ENCODE measurements around the gene GINM1. TPM values are rescaled to one million over a fixed set of nuclear protein-coding genes. Genes with fewer than 3 reads are reported as not detected.

The GINM1 gene, protein sequence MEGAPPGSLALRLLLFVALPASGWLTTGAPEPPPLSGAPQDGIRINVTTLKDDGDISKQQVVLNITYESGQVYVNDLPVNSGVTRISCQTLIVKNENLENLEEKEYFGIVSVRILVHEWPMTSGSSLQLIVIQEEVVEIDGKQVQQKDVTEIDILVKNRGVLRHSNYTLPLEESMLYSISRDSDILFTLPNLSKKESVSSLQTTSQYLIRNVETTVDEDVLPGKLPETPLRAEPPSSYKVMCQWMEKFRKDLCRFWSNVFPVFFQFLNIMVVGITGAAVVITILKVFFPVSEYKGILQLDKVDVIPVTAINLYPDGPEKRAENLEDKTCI
- 47.0 and 49.6 TPM in 2 replicates for total RNA-seq (2014; rRNA removed; shearing (Covaris generic))

DNA sequence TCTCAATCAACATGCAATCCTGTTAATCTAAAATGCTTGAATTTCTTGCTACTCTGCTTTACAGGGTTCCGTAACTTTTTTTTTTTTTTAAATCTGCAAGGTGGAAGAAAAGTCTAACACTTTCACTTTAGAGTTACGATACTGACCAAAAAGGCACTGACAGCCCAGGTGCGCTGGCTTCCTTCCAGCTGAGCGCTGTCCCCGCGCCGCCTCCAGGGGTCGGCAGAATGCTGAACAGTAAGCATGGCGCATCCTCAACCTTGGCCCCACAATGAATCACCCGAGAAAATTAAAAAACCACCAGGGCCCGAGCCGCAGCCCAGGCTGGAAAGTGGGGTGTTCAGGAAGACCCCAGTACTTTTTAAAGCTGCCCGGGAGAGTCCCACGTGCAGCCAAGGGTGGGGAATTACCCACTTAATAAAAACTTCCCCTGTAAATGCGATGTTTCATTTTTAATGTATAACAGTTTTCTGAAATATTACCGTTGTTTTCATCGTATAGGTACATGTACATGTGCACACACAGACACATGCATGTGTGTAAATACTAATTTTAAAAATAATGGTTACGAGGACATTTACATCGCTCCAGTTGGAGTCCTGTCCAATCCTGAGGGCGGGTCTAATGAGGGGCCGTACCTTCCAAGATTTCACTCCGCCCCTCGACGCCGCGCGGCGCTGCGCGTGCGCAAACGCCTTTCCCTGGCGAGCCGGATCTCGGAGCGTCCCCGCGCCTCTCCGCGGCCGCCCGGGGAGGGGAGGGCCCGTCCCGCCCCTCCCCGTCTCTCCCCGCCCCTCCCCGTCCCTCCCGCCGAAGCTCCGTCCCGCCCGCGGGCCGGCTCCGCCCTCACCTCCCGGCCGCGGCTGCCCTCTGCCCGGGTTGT is at the start of gene GINM1:
Gene GINM1, plus strand, starts transcription at position 849 of the 883 bp plus-strand sequence. CDS start 40 bp downstream, outside the sequence.
- DNase-seq (ENCODE audit: low read depth) = peak; percentile 90

DNA sequence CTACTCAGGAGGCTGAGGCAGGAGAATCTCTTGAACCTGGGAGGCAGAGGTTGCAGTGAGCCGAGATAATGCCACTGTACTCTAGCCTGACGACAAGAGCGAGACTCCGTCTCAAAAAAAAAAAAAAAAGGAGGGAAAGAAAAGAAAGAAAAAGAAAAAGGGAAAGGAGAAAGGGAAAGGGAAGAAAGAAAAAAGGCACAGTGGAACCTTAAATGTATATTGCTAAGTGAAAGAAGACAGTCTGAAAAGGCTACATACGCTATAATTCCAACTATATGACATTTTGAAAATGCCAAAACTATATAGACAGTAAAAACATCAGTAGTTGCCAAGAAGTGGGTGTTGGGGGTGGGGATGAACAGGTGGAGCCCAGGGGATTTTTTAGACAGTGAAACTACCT is 36.5 kb upstream of the GINM1 start:
- no peak for DNase-seq (ENCODE audit: low read depth)

DNA sequence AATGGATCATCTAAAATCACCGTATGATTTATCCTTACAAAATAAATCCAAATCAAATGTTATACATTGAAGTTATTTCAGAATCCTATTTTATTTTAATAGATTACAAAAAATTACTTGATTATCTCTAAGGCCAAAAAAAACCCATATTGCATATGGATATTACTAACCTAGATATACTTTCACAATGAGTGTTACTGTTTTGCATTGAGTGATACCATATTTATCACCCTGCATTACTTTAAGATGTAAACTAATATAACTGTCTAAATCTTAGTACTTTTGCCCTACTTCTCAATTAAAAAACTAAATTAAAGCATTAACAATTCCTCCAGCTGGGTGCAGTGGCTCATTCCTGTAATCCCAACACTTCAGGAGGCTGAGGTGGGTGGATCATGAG is 31.4 kb upstream of the GINM1 start:
- DNase-seq (ENCODE audit: low read depth) = no peak

DNA sequence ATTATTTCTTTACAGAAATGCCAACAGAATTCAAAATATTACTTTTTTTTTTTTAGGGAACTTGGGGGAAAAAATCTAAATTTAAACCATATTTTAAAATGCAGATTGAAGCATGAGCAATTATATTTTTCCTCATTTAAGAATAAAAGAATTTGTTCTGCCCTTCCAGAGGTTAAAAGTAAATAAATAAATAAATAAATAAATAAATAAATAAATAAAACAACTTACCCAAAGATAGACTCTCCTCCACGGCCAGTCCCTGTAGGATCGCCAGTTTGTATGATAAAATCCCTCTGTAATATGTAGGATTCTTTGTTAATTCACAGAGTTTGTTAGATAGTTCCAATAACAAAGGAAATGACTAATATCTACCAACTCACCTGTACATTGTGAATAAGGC is 25.0 kb upstream of the GINM1 start:
- DNase-seq (ENCODE audit: low read depth) = no peak

DNA sequence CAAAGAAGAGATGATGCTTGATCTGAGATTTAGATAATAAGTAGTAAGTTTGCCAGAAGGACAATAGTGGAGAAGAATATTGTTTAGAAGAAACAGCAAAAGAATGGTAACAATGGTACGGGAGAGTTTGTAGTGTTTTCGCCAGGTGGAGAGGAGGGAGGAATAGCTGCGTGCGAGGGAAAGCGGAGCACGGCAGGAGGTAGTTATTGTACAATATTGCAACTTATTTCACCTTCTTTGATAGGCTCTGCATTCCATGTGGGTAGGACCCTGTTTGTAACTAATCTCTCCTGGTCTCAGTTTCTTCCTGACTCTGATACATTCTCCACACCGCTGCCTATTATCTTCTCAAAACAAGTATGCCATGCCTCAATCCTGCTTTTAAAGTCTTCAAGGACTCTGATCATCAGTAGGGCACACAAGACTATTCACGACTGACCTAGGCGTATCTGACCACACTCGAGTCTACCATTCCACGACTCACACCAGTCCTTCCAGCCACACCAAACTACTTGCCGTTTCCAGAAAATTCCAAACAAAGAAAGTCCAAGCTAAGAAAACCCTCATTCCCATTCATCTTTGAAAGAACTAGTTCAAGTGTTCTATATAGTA is 21.4 kb upstream of the GINM1 start:
- no peak for DNase-seq (ENCODE audit: low read depth)

DNA sequence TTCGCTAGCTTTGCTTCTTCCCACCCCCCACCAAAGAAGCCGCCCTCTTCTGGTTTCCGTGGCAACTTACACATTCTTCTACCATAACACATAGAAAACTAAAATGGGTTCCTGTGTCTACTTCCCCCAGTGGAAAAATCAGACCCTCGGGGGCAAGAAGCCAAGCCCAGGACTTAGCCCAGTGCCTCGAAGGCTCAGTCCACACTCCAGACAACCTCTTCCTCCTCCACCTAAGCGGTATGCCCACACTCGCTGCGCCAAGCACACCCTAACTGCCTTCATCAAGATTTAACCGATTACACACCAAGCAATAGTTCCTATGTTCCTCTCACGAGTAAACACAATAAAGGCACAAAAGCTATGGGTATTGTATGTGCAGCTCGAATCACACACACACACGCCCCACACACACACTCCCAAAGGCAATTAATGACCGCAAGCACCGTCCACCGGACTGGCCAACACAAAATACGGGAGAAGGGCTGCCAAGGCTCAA is 20.9 kb upstream of the GINM1 start:
- peak; percentile 67 for DNase-seq (ENCODE audit: low read depth)

DNA sequence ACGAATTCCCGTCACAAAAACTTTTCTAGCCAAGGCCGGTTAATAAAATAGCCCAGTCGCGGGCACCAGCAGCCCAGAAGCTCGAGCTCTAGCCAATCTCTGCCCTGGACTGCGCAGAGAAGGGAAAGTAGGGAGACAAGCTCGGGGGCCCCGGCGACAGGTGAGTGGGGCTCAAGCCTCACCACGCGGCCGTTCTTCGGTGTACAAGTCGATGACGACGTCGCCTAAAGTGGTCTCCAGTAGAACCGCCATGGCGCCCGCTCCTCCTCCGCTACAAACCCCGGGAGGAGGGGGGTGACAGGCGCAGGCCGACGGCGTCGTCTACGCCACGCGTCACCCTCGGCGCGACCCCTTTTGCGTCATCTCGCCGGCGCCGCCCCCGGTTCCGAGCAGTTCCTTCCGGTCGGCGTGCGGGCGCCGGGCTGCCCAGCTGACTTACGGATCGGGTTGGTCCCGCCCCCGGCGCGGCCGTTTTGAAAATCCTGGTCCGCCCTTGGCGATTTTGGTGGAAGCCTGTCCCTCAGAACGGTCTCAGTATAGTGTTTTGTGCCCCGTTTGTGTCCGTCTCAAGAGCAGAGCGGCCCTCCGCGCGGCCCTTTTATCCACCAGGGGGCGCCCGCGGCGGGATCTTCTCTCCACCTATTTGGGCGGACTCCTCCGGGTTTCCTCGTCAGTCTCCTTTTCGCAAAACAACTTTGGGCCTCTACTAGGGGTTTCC is 20.3 kb upstream of the GINM1 start, which contains the start of gene PPIL4:
Gene PPIL4, minus strand, starts transcription at position 290 of the 718 bp plus-strand sequence. Its CDS starts 38 bp downstream, at position 252.
- peak; percentile 94 for DNase-seq (ENCODE audit: low read depth)

DNA sequence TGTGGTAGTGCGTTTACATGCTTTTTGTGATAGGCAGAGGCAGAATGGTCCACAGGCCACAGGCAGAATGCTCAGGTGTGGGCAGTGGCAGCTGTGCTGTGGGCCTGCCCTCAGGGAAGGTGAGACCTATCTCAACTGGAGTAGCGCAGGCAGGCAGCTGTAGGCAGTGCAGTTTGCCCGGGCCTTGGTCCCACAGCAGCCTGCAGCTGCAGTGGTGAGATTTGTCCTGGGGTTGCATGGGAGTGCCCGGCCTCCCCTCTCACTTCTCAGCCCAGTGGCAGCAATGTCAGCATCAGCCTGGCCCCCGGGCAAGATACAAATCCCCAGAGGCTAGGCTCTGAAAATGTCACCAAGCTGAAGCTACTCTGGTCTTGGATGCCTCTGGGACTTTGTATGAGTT is 14.3 kb upstream of the GINM1 start:
- no peak for DNase-seq (ENCODE audit: low read depth)

DNA sequence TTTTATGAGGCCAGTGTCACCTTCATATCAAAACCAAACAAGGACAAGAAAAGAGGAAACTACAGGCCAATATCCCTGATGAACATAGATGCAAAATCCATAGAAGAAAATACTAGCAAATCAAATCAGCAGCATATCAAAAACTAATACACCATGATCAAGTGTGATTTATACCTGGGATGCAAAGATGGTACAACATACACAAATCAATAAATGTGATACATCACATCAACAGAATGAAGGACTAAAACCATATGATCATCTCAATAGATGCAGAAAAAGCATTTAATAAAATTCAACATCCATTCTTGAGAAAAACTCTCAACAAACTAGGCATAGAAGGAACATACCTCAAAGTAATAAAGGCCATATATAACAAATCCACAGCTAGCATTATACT is 8.1 kb upstream of the GINM1 start:
- no peak for DNase-seq (ENCODE audit: low read depth)

DNA sequence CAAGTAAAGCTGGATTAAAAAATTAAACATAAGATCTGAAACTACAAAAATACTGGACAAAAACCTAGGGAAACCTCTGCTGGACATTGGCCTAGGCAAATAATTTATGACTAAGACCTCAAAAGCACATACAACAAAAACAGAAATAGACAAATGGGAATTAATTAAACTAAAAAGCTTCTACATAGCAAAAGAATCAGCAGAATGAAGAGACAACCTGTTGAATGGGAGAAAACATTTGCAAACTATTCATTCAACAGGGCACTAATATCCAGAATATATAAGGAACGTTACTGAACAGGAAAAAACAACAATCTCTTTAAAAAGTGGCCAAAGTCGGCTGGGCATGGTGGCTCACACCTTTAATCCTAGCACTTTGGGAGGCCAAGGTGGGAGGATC is 6.8 kb upstream of the GINM1 start:
- DNase-seq (ENCODE audit: low read depth) = no peak

DNA sequence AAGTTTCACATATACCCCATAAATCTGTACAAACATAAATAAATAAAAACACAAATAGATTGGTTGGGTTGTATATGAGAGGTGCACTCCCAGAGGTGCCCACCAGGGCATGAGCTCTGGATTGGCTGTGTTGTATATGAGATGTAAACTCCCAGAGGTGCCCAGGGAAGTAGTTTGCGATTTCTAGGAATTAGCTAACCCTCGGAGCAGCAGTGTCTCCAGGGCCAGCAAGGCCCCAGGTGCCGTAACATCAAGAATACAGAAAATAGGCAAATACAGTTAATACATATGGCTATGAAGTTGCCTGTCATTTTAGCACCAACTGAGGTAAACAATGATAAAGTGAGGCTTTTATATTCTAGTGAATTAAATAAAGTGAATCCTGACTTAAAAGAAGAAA is 5.4 kb upstream of the GINM1 start:
- peak; percentile 32 for DNase-seq (ENCODE audit: low read depth)

DNA sequence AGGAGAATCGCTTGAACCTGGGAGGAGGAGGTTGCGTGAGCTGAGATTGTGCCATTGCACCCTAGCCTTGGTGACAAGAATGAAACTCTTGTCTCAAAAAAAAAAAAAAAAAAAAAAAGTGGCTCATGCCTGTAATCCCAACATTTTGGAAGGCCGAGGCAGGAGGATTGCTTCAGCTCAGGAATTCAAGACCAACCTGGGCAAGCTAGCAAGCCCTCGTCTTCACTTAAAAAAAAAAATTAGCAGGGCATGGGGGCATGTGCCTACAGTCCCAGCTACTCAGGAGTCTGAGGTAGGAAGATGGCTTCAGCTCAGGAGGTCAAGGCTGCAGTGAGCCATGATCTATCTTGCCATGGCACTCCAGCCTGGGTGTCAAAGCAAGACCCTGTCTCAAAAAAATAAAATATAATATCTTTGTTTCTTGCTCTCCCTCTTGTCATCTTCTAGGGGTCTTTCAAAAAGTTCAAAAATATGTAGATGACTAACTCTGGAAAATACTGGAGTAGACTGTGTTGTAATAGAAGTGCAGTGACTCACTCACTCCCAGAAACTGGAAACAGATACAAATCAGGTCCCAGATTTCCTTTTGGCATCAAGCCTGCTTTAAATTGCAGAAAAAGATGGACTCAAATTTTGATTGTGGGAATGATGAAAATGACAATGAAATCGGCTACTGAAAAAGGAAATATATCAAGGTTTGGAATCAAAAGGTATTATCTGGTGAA is 2.8 kb upstream of the GINM1 start:
- DNase-seq (ENCODE audit: low read depth) = peak; percentile 74

DNA sequence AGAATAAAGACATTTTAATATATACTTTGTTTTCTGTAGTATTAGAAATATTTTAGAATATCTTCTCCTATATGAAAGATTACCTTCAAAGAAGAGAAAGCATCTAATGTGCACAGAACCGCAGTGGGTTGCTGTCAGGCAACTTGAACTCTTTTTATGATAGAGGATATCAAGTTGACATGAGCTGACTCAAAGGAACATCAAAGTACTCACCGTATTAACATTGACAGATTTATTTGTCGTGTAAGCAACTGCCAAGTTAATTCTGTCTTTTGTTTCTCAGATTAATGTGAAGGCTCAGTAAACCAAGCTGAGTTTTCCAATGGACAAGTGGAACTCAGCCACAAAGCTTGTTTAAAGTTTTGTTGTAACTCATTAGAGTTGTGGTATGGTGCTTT is 2.2 kb upstream of the GINM1 start:
- DNase-seq (ENCODE audit: low read depth) = no peak

DNA sequence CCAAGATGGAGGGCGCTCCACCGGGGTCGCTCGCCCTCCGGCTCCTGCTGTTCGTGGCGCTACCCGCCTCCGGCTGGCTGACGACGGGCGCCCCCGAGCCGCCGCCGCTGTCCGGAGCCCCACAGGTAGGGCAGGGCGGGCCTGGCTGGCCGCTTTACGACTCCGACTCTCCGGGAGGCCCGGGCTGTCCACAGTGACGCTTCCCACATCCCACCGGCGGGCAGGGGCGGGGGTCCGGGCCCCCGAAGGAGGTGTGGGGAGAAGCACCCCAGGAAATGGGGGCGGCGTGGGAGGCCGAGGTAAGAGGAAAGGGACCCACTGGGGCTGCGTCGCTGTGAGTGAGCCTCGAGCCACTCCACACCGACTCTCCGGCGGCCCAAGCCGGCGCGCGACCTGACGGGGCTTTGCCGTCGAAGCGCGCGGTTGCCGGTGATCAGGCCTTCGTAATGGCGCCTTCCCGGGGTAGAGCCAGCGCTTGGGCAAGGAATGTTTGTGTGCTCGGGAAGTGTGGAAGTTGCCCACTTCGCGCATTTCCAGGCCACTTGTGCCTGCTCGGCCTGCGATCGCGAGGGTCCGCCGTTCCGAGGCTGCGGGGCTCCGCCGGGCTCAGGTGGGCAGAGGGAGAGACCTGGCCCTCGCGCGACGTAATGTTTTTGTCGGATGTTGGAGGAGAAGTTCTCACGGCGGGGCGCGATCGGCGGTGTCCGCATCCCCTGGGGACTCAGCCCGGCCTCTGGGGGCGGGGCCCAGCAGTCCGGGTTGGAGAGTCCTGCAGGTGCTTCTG is 427 bp downstream of the GINM1 start:
- peak; percentile 31 for DNase-seq (ENCODE audit: low read depth)

DNA sequence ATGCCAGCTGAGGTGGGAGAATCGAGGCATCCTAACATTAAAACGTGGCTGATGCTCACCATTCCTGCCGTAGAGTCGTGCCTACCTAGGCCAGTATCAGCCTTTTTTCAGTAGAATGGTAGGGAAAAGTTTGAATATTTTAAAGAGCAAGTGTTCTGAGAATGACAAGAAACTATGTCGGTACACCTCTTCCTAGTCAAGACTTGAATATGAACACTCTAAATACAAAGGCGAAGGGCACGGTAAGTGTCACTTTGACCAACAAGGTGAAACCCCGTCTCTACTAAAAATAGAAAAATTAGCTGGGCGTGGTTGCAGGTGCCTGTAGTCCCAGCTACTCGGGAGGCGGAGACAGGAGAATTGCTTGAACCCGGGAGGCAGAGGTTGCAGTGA is 1.0 kb downstream of the GINM1 start:
- no peak for DNase-seq (ENCODE audit: low read depth)

DNA sequence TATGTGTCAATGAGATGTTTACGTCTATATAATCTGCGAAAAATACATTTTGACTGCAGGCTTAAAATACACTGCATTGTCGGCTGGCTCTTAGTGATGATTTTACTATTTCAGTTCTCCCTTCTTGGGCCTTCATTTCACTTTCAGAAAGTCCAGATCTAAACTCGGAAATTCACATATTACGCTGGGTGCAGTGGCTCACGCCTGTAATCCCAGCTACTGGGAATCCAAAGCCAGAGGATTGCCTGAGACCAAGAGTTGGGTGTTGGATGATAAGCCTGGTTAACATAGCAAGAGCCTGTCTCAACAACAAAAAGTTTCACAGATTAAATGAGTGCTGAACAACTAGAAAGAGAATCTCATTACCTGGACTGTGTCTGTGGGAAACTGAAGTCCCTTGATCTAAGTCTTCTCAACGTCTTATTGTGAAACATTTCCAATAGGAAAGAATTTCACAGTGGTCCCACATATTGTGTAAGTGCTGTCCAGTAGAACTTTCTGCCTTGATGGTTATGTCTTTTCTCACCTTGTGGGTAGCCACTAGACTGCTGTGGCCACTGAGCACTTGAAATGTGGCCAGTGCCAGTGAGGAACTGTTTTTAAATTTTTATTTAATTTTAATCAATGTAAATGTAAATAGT is 1.9 kb downstream of the GINM1 start:
- no peak for DNase-seq (ENCODE audit: low read depth)

DNA sequence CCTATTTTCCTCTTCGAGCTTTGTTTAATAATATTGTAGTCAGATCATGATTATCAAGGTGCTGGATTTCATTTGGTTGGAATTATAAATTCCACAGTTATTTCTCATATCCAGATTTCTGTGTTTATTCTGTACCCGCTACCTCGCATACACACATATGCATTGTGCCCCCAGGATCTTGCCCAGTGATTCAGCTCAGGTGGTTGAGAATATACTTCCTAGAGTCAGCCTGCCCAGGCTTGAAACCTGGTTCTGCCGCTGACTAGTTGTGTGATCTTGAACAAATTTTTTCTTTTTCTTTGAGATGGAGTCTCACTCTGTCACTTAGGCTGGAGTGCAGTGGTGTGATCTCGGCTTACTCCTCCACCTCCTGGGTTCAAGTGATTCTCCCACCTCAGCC is 14.7 kb downstream of the GINM1 start:
- no peak for DNase-seq (ENCODE audit: low read depth)

DNA sequence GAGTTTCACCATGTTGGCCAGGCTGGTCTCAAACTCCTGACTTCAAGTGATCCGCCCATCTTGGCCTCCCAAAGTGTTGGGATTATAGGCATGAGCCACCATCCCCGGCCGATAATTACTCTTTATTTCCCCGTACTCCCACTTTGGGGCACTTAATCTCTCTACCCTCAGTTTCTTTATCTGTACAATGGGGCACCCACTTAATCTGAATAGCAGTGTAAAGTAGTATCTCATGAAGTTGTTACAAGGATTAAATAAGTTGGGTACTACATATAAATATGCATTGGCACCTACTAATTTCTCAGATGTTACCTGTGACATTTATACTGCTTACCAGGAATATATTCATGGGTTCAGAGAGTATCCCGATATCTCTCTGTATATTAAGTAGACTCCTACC is 15.2 kb downstream of the GINM1 start:
- DNase-seq (ENCODE audit: low read depth) = no peak

DNA sequence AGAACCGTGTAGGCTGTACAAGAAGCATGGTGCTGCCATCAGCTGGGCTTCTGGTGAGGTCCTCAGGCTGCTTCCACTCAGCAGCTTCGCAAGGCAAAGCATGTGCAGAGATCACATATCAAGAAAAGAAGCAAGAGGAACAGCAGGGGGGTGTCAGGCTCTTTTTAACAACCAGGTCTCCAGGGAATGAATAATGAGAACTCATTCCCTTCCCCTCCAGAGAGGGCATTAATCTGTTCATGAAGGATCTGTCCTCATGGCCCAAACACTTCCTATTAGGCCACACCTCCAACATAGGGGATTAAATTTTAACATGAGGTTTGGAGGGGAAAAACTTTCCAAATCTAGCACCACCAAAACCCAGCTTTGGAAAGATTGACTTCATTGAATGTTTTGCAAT is 20.0 kb downstream of the GINM1 start:
- peak; percentile 3 for DNase-seq (ENCODE audit: low read depth)

DNA sequence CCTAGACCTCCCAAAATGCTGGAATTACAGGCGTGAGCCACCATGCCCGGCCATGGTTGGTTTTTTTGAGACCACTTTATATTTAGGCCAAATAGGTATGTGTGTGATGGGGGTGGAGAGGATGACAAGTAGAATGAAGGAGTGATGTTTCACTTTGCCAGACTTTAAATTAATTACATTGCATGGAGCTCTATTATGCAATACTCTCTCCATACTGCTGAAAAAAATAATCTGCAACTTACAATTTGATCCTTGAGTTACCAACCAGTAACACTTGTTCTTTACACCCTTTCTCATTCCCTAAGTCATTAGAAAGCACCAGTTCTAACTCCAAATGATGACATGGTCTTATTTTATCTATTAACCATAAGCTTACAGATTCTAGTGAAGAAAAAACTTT is 26.8 kb downstream of the GINM1 start:
- no peak for DNase-seq (ENCODE audit: low read depth)

Measured in RPMI7951 (cell line).